NCI-H2196 (cell line): ENCODE measurements around the gene PSMD3.
"Not testable (repeated sequence)": the region's sequence is repeated elsewhere in the genome, so short reads cannot be mapped to it uniquely, and the experiment has no call there.

Experiments used
- DNase-seq: peaks from one replicate; lab custom pipeline; 2025; ENCODE audit not compliant: unreplicated experiment; lab: John Stamatoyannopoulos, UW

The PSMD3 gene

GRCh38 chr17:39980351-39981206, at the start of gene PSMD3:
PSMD3 (plus strand) TSS chr17:39980807; CDS start chr17:39980971, 164 bp downstream.
- DNase-seq: peak; percentile 97

- no peak for DNase-seq
Measured at GRCh38 chr17:39933912-39934311, 46.7 kb upstream of the PSMD3 start.

- no peak for DNase-seq
Measured at GRCh38 chr17:39934324-39934723, 46.3 kb upstream of the PSMD3 start.

- no peak for DNase-seq
Measured at GRCh38 chr17:39935909-39936308, 44.7 kb upstream of the PSMD3 start.

- no peak for DNase-seq
Measured at GRCh38 chr17:39937447-39937846, 43.2 kb upstream of the PSMD3 start.

GRCh38 chr17:39938140-39938869, 42.3 kb upstream of the PSMD3 start:
- DNase-seq: no peak

- DNase-seq: no peak
Measured at GRCh38 chr17:39939106-39939505, 41.5 kb upstream of the PSMD3 start.

- DNase-seq: no peak
Measured at GRCh38 chr17:39939588-39940419, 40.8 kb upstream of the PSMD3 start.

GRCh38 chr17:39943702-39944392, 36.8 kb upstream of the PSMD3 start:
- DNase-seq: peak; percentile 40

GRCh38 chr17:39944393-39944711, 36.3 kb upstream of the PSMD3 start:
- DNase-seq: no peak

GRCh38 chr17:39946551-39947330, 33.9 kb upstream of the PSMD3 start:
- DNase-seq: no peak

GRCh38 chr17:39948489-39948828, 32.1 kb upstream of the PSMD3 start:
- DNase-seq: not testable (repeated sequence)

- no peak for DNase-seq
Measured at GRCh38 chr17:39949028-39949427, 31.6 kb upstream of the PSMD3 start.

GRCh38 chr17:39950871-39951348, 29.7 kb upstream of the PSMD3 start:
- no peak for DNase-seq

GRCh38 chr17:39951924-39952679, 28.5 kb upstream of the PSMD3 start:
- no peak for DNase-seq

GRCh38 chr17:39952680-39953470, 27.7 kb upstream of the PSMD3 start:
- peak; percentile 84 for DNase-seq

- no peak for DNase-seq
Measured at GRCh38 chr17:39953471-39953888, 27.1 kb upstream of the PSMD3 start.

GRCh38 chr17:39954876-39955275, 25.7 kb upstream of the PSMD3 start:
- DNase-seq: no peak
